ENCODE results near the gene RPL36A.
A peak's percentile ranks its signal among the peaks of the same experiment; 100 is the strongest.

Gene RPL36A

DNA sequence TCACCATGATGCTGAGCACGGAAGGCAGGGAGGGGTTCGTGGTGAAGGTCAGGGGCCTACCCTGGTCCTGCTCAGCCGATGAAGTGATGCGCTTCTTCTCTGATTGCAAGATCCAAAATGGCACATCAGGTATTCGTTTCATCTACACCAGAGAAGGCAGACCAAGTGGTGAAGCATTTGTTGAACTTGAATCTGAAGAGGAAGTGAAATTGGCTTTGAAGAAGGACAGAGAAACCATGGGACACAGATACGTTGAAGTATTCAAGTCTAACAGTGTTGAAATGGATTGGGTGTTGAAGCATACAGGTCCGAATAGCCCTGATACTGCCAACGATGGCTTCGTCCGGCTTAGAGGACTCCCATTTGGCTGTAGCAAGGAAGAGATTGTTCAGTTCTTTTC is 21.2 kb downstream of the RPL36A start:
- H3K18ac ChIP-seq (ENCODE audit: low read length) = no peak overlapping the region
- H3K9me3 ChIP-seq (replicated peaks in 1 of 2; ENCODE audit: control insufficient read depth in 2 of 2, insufficient read depth in 1 of 2, low read depth in 1 of 2, low read length in 2 of 2) = no peaks in the 10 kb centered on the region
- no peak overlapping the region for H3K27ac ChIP-seq (replicated peaks; ENCODE audit: low read length)
- no peak overlapping the region for H2BK15ac ChIP-seq (ENCODE audit: low read length)
- no peak overlapping the region for H2AFZ ChIP-seq (ENCODE audit: low read length)
- H2BK120ac ChIP-seq (ENCODE audit: low read depth, low read length) = no peak overlapping the region
- peaks cover 0 to 3% of the 10 kb centered on the region in 2 donors for H3K4me1 ChIP-seq (ENCODE audit: control insufficient read depth in 2 of 2, insufficient read depth in 1 of 2, low read depth in 1 of 2, low read length in 2 of 2)
- H4K91ac ChIP-seq (ENCODE audit: low read depth, low read length, poor library complexity) = no peak overlapping the region
- no peak for DNase-seq (ENCODE audit: low spot score)
- H3K27me3 ChIP-seq (ENCODE audit: control insufficient read depth in 3 of 3, insufficient read depth in 3 of 3, low read depth in 1 of 3, low read length in 3 of 3) = no peaks in the 10 kb centered on the region
- no peak overlapping the region for H3K23ac ChIP-seq (ENCODE audit: low read depth, low read length, poor library complexity)
- H3K9ac ChIP-seq (ENCODE audit: low read depth, low read length, poor library complexity) = no peak overlapping the region
- WGBS, 2 donors (ENCODE audit: extremely low coverage in 2 of 2, insufficient read length in 2 of 2, insufficient replicate concordance in 1 of 2) = no CpG with 5 or more reads among the region's 10 CpGs
- no peak overlapping the region for H4K8ac ChIP-seq (ENCODE audit: low read depth, low read length)
- no peak overlapping the region for H3K4ac ChIP-seq (ENCODE audit: low read length)
- H3K79me1 ChIP-seq (ENCODE audit: low read depth, low read length) = no peaks in the 10 kb centered on the region
- H2AK5ac ChIP-seq (ENCODE audit: low read depth, low read length) = no peak overlapping the region
- H3K4me3 ChIP-seq (ENCODE audit: low read length in 2 of 2) = no peak overlapping the region
- H2BK12ac ChIP-seq (ENCODE audit: low read length) = no peak overlapping the region
- H3K36me3 ChIP-seq (replicated peaks in 1 of 2; ENCODE audit: control insufficient read depth in 2 of 2, insufficient read depth in 2 of 2, low read length in 2 of 2) = peaks cover 11 to 33% of the 10 kb centered on the region in 2 donors
- H2BK5ac ChIP-seq (ENCODE audit: low read length) = no peak overlapping the region
- H3K4me2 ChIP-seq (ENCODE audit: insufficient read depth, low read length, poor library complexity, severe bottlenecking) = no peak overlapping the region
- no peak overlapping the region for H3K14ac ChIP-seq (ENCODE audit: low read length)

DNA sequence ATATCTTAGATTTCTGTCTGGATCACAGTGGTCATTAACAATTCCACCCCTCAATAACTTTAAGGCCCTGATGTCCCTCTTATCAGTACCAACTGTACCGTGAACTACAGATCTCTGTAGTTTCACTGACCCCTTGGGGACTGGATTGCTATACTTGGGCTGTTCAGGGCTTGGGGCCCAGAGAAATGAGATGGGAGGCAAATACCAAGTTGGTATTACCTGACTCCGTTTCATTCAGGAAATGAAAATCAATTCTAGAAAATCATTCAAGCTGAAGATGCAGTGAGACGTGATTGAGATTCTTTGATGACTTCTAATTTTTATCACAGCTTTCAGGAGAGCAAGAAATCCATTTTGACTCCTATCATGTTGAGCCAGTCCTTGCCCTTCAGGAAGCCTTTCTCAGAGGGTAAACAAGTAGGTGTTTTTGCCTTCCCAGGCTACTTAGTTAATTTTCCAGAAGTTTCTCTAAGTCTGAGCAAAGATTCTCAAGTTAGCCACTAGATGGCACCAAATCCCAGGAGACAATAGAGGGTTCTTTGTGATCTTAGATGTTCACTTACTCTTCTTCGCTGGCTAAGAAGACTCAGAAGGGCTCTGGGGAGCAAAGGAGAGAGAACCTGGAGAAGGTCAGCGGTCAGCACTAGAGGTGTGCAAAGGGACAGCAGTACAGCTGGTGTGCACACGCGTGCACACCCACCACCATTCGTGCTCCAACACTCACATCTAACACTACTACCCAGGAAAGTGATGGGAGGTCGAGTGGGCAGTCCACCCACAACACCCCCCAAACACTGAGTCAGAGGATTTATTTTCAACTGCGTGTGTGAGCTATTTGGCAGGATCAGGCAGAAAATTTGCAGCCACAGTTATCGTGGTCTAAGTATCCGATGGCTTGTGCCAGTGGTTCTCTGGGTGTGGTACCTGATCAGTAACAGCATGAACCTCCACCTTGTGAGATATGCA is 24.7 kb downstream of the RPL36A start:
- H3K4ac ChIP-seq (ENCODE audit: low read length) = no peak overlapping the region
- no peak overlapping the region for H3K18ac ChIP-seq (ENCODE audit: low read length)
- H2AFZ ChIP-seq (ENCODE audit: low read length) = no peak overlapping the region
- no peak overlapping the region for H2BK5ac ChIP-seq (ENCODE audit: low read length)
- H2BK12ac ChIP-seq (ENCODE audit: low read length) = no peak overlapping the region
- H3K9ac ChIP-seq (ENCODE audit: low read depth, low read length, poor library complexity) = no peak overlapping the region
- H3K23ac ChIP-seq (ENCODE audit: low read depth, low read length, poor library complexity) = no peak overlapping the region
- H3K9me3 ChIP-seq (replicated peaks in 1 of 2; ENCODE audit: control insufficient read depth in 2 of 2, insufficient read depth in 1 of 2, low read depth in 1 of 2, low read length in 2 of 2) = no peaks in the 10 kb centered on the region
- no peak overlapping the region for H3K4me2 ChIP-seq (ENCODE audit: insufficient read depth, low read length, poor library complexity, severe bottlenecking)
- no peak overlapping the region for H3K14ac ChIP-seq (ENCODE audit: low read length)
- no peak overlapping the region for H3K27ac ChIP-seq (replicated peaks; ENCODE audit: low read length)
- H4K8ac ChIP-seq (ENCODE audit: low read depth, low read length) = no peak overlapping the region
- H3K4me3 ChIP-seq (ENCODE audit: low read length in 2 of 2) = no peak overlapping the region
- peaks cover 1% of the 10 kb centered on the region for H3K79me1 ChIP-seq (ENCODE audit: low read depth, low read length)
- H2AK5ac ChIP-seq (ENCODE audit: low read depth, low read length) = no peak overlapping the region
- no peak overlapping the region for H4K91ac ChIP-seq (ENCODE audit: low read depth, low read length, poor library complexity)
- DNase-seq (ENCODE audit: low spot score) = peak; percentile 46
- H2BK120ac ChIP-seq (ENCODE audit: low read depth, low read length) = no peak overlapping the region
- H2BK15ac ChIP-seq (ENCODE audit: low read length) = no peak overlapping the region
- H3K27me3 ChIP-seq (ENCODE audit: control insufficient read depth in 3 of 3, insufficient read depth in 3 of 3, low read depth in 1 of 3, low read length in 3 of 3) = peaks cover 0 to 3% (median 0%) of the 10 kb centered on the region in 3 experiments
- WGBS, 2 donors (ENCODE audit: extremely low coverage in 2 of 2, insufficient read length in 2 of 2, insufficient replicate concordance in 1 of 2) = no CpG with 5 or more reads among the region's 12 CpGs
- peaks cover 0 to 6% of the 10 kb centered on the region in 2 donors for H3K4me1 ChIP-seq (ENCODE audit: control insufficient read depth in 2 of 2, insufficient read depth in 1 of 2, low read depth in 1 of 2, low read length in 2 of 2)
- peaks cover 11 to 30% of the 10 kb centered on the region in 2 donors for H3K36me3 ChIP-seq (replicated peaks in 1 of 2; ENCODE audit: control insufficient read depth in 2 of 2, insufficient read depth in 2 of 2, low read length in 2 of 2)

DNA sequence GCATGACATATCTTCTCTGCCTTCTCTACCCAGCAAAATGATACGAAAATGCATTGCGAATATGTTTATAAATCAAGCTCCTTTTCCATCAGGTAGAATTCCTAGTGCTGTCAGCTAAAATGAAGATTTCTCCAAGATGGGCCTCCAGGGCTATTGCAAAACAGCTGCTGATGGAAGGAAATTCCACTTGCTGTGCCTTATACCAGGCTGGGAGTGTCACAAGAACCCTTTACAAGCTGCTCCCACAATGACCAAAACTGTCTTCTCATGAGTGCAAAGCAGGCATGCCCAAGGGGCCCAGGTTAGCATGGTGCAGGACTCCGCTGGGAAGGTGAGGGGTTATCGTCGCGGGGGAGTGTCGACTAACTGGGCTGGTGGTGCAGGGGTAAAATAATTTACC is 25.9 kb downstream of the RPL36A start:
- H3K14ac ChIP-seq (ENCODE audit: low read length) = no peak overlapping the region

DNA sequence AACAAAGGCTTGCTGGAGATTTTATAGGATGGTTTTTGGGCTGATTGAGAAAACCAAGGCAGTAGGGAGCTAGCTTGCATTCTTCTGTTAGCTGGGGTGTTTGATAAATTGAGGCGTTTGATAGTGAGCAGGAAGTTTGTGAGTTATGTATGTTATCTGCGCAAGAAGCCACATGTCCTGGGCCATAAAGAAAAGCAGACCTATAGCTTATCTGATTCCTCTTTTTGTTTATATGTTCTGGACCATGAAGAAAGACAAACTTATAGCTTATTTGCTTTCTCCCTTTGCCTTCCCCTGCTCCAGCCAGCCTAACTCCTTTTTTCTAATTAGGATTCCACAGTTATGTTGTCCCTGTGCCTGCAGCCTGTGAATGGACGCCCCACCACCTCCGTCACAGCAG is 26.4 kb downstream of the RPL36A start:
- Histone ChIP-seq H3K4me1 (ENCODE audit: control insufficient read depth in 2 of 2, insufficient read depth in 1 of 2, low read depth in 1 of 2, low read length in 2 of 2) (peaks cover 0 to 6% of the 10 kb centered on the region in 2 donors), H2AFZ (ENCODE audit: low read length) (no peak overlapping the region), H3K36me3 (replicated peaks in 1 of 2; ENCODE audit: control insufficient read depth in 2 of 2, insufficient read depth in 2 of 2, low read length in 2 of 2) (peaks cover 7 to 25% of the 10 kb centered on the region in 2 donors), H2BK120ac (ENCODE audit: low read depth, low read length) (no peak overlapping the region), H3K23ac (ENCODE audit: low read depth, low read length, poor library complexity) (no peak overlapping the region), H4K91ac (ENCODE audit: low read depth, low read length, poor library complexity) (no peak overlapping the region), H2BK15ac (ENCODE audit: low read length) (no peak overlapping the region), H3K9me3 (replicated peaks in 1 of 2; ENCODE audit: control insufficient read depth in 2 of 2, insufficient read depth in 1 of 2, low read depth in 1 of 2, low read length in 2 of 2) (no peaks in the 10 kb centered on the region), H3K4me2 (ENCODE audit: insufficient read depth, low read length, poor library complexity, severe bottlenecking) (no peak overlapping the region), H3K4me3 (ENCODE audit: low read length in 2 of 2) (no peak overlapping the region), H2AK5ac (ENCODE audit: low read depth, low read length) (no peak overlapping the region), H3K9ac (ENCODE audit: low read depth, low read length, poor library complexity) (no peak overlapping the region), H3K14ac (ENCODE audit: low read length) (no peak overlapping the region), H3K27ac (replicated peaks; ENCODE audit: low read length) (no peak overlapping the region), H3K27me3 (ENCODE audit: control insufficient read depth in 3 of 3, insufficient read depth in 3 of 3, low read depth in 1 of 3, low read length in 3 of 3) (peaks cover 0 to 3% (median 0%) of the 10 kb centered on the region in 3 experiments), H4K8ac (ENCODE audit: low read depth, low read length) (no peak overlapping the region), H3K18ac (ENCODE audit: low read length) (no peak overlapping the region), H2BK12ac (ENCODE audit: low read length) (no peak overlapping the region), H3K79me1 (ENCODE audit: low read depth, low read length) (peaks cover 1% of the 10 kb centered on the region), H2BK5ac (ENCODE audit: low read length) (no peak overlapping the region), H3K4ac (ENCODE audit: low read length) (no peak overlapping the region)
- no peak for DNase-seq (ENCODE audit: low spot score)
- no CpG with 5 or more reads among the region's 4 CpGs for WGBS, 2 donors (ENCODE audit: extremely low coverage in 2 of 2, insufficient read length in 2 of 2, insufficient replicate concordance in 1 of 2)

More for the DNA sequence above, 25.9 kb downstream of the RPL36A start:
- H3K4ac ChIP-seq (ENCODE audit: low read length) = no peak overlapping the region
- H2BK12ac ChIP-seq (ENCODE audit: low read length) = no peak overlapping the region
- H3K27ac ChIP-seq (replicated peaks; ENCODE audit: low read length) = no peak overlapping the region
- no CpG with 5 or more reads among the region's 7 CpGs for WGBS, 2 donors (ENCODE audit: extremely low coverage in 2 of 2, insufficient read length in 2 of 2, insufficient replicate concordance in 1 of 2)
- no peak overlapping the region for H4K91ac ChIP-seq (ENCODE audit: low read depth, low read length, poor library complexity)
- DNase-seq (ENCODE audit: low spot score) = no peak
- peaks cover 0 to 6% of the 10 kb centered on the region in 2 donors for H3K4me1 ChIP-seq (ENCODE audit: control insufficient read depth in 2 of 2, insufficient read depth in 1 of 2, low read depth in 1 of 2, low read length in 2 of 2)
- no peak overlapping the region for H2AK5ac ChIP-seq (ENCODE audit: low read depth, low read length)
- peaks cover 11 to 30% of the 10 kb centered on the region in 2 donors for H3K36me3 ChIP-seq (replicated peaks in 1 of 2; ENCODE audit: control insufficient read depth in 2 of 2, insufficient read depth in 2 of 2, low read length in 2 of 2)
- no peak overlapping the region for H3K18ac ChIP-seq (ENCODE audit: low read length)
- H3K4me3 ChIP-seq (ENCODE audit: low read length in 2 of 2) = no peak overlapping the region
- no peak overlapping the region for H3K9ac ChIP-seq (ENCODE audit: low read depth, low read length, poor library complexity)
- H3K4me2 ChIP-seq (ENCODE audit: insufficient read depth, low read length, poor library complexity, severe bottlenecking) = no peak overlapping the region
- no peak overlapping the region for H2BK120ac ChIP-seq (ENCODE audit: low read depth, low read length)
- no peak overlapping the region for H2BK5ac ChIP-seq (ENCODE audit: low read length)
- H3K23ac ChIP-seq (ENCODE audit: low read depth, low read length, poor library complexity) = no peak overlapping the region
- peaks cover 0 to 3% (median 0%) of the 10 kb centered on the region in 3 experiments for H3K27me3 ChIP-seq (ENCODE audit: control insufficient read depth in 3 of 3, insufficient read depth in 3 of 3, low read depth in 1 of 3, low read length in 3 of 3)
- no peak overlapping the region for H2BK15ac ChIP-seq (ENCODE audit: low read length)
- no peak overlapping the region for H4K8ac ChIP-seq (ENCODE audit: low read depth, low read length)
- H2AFZ ChIP-seq (ENCODE audit: low read length) = no peak overlapping the region
- peaks cover 1% of the 10 kb centered on the region for H3K79me1 ChIP-seq (ENCODE audit: low read depth, low read length)
- no peaks in the 10 kb centered on the region for H3K9me3 ChIP-seq (replicated peaks in 1 of 2; ENCODE audit: control insufficient read depth in 2 of 2, insufficient read depth in 1 of 2, low read depth in 1 of 2, low read length in 2 of 2)

All from neuronal stem cell (in vitro differentiated cells).